Suppressor macrophage (primary cell): ENCODE results near the gene TTC27.
"Not testable (repeated sequence)": the region's sequence is repeated elsewhere in the genome, so short reads cannot be mapped to it uniquely, and the experiment has no call there.

Experiments used
- DNase-seq, 4 experiments: peaks; one replicate each; pipeline ENCODE4 v3.0.0-alpha.2; 2020 to 2022

TTC27 gene

DNA sequence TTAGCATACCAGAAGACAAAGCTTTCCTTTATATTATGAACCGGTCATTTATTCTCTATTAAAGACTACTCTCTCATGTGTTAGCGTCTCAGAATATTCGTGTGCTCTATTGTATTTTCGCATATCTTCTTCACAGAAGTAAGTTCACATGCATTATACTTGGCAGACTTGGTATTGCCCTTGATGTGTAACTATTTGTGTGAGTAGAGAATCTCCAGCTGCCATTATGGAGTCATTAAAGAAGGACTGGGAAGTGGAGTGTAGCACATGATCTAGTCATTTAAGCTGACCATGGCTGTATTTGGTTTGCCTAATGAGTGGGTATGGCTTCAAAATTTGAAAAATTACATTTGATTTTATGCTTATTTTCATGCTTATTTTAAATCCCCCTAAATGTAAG is 92.9 kb downstream of the TTC27 start:
- DNase-seq = no peak

DNA sequence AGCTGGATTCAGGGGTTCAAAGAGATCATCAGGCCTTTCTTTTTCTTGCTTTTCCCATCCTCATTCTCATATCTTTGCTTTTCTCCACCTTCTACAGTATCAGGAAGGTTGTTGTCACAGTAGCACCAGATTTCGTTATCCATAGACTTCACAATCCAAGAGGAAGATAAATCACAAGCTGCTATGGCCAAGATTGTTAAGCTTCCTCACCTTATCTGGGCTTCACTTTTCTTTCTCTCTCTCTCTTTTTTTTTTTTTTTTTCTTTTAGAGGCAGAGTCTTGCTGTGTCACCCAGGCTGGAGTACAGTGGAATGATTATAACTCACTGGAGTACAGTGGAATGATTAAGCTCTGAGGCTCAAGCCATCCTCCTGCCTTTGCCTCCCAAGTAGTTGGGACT is 93.5 kb downstream of the TTC27 start:
- no peak for DNase-seq

DNA sequence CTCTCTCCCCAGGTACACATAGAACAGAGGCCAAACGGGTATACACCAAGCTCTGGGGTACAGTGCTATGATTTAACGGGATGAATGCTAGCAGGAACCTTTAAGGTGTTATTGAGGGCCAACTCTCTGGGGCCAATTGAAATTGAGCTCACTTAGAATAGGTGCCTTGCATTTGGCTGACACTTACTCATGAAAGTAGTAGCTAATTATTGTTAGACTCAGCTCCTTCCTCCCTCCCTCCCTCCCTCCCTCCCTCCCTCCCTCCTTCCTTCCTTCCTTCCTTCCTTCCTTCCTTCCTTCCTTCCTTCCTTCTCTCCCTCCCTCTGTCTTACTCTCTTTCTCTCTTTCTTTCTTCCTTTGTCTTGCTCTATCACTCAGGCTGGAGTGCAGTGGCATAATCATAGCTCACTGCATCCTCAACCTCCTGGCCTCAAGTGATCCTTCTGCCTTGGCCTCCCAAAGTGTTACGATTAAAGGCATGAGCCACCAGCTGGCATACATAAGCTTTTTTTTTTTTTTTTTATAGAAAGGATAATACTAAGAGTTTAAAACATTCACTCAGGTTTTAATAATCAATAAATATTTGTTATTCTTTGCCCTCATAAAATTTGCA is 95.7 kb downstream of the TTC27 start:
- DNase-seq = no peak

DNA sequence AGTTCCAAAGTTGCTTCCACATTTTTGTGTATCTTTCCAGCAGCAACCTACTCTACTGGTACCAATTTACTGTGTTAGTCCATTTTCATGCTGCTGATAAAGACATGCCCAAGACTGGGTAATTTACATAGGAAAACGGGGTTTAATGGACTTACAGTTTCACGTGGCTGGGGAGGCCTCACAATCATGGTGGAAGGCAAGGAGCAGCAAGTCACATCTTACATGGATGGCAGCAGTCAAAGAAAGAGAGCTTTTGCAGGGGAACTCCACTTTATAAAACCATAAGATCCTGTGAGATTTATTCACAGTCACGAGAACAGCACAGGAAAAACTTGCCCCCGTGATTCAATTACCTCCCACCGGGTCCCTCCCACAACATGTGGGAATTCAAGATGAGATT is 98.8 kb downstream of the TTC27 start:
- DNase-seq = not testable (repeated sequence)

DNA sequence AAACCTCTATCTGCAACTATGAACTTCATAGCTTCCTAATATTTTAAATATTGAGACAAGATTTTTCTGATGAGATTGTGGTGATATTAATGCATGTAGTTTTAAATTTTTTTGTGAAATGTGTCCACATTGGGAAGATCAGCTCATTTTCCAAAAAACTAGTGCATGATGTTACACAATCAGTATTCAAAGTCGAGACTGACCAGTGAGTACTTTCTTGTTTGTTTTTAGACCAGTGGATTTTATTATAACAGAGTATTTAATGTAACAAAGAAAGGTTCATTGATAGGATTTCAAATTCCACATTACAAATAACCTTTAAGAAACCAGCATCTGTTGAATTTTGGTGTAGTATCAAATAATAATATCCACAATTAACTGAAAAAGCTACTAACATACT is 99.3 kb downstream of the TTC27 start:
- DNase-seq = no peak

DNA sequence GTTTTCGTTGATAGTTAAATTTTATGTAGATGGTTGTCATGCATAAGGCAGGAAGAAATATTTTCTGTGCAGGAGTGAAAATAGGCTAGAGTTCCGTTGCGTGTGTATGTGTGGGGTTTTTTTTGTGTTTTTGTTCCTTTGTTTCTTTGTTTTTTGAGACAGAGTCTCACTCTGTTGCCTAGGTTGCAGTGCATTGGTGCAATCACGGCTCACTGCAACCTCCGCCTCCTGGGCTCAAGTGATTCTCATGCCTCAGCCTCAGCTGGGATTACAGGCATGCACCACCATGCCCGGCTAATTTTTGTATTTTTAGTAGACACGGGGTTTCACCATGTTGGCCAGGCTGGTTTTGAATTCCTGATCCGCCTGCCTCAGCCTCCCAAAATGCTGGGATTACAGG is 103.1 kb downstream of the TTC27 start:
- not testable (repeated sequence) for DNase-seq

DNA sequence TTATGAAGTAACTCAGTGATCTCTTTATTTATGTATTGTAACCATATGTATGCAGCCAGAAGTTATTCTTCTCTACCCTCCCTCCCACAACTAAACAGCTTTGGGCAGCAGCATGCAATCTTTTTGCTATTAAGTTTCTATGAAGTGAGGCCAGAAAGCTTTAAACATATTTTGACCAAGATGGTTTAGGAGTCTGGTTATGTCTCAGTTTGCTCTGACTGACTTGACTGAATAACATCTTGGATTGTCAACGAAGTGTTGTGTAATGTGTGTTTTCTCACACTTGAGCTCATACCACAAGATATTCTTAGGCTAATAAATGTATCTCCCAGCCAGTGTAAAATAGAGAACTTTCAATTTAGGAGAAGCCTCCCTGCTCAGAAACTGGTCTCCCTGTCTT is 104.3 kb downstream of the TTC27 start:
- no peak for DNase-seq

DNA sequence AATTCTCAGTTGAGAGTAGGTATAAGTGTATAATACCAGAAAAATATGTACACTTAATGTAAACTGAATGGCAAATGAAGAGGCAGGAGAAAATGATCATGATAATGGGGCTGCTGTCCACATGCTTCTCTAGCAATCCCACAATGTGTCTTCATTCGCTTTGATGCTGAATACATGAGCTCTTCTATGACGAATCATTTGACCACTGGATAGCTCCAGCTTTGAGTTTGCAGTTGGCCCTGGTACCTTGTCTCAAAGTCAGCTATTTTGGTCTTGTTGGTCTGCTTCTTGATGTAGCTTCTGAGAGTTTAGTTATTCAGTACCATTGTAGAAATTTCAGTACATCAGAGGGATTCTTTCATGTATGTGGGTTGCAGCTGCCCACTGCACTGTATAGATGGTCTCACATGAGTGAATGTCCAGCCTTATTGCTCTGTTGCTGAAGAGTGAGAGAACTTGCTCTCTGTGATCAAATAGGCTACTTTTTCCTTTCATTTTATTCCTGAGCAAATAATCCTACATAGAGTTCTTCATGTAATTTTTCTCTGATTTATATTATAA is 105.1 kb downstream of the TTC27 start:
- DNase-seq = no peak

DNA sequence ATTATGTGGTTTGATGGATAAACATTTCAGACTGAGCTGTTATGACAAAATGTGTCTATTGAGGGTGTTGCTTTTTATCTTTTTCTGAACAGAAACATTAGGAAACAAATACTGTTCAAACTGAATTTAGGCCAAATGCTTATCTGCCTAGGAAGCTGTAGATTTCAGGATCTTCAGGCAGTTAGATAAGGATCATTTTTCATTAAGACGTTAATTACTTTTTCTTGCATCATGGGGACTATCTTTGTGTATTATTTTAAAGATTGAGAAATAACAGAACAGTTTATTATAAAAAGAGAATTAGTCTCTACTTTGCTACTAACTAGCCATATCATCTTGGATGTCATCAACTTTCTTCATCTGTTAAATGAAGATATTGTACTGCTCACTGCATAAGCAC is 107.5 kb downstream of the TTC27 start:
- DNase-seq = no peak

DNA sequence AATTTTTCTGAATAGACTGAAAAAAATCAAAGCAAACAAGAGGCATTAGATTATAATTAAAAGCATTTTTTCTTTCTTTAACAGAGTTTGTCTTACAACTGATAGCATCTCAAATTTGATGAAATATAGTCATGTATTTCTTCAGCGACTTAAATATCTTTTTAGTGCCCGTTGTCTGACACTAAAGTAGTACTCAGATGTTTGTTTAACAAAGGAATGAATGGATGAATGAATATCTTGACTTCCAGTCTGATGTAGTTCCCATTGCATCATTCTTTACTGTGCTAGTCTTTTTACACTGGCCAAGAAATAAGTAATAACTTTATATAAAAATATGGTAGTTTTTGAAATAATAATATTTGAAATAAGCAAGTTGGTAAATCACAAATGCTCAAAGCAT is 111.1 kb downstream of the TTC27 start:
- DNase-seq = no peak

DNA sequence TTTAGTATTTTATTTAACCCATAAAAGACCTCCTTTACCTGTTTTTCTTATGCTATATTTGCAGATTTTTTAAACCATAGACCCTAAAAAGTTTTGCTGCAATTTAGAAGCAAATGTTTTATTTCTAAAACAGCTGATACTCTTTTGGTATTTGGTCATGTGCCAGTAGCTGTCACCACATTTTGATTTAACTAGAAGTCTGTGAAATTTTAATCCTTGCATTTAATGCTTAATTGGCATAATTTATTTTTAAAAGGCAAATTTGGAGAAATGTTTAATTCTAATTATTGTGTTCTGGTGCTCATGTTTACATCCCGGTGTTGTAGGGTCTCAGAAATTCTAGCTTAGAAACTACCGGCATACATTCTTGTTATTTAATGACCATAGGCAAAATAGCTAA is 111.8 kb downstream of the TTC27 start:
- DNase-seq = no peak

DNA sequence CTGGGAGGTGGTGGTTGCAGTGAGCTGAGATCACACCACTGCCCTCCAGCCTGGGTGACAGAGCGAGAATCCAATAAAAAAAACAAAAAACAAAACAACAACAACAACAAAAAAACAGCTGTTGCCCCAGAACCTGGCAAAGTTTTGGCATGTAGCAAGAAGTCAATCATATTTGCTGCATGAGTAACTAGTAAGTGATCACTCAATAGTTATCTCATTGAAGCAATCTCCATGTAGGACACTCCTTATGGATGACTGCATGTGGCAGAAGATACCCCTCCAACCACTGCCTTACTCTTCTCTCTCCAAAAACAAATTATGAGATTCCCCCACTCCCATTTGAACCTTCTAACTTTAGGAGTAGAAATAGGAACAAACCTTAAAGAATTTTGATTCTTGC is 113.7 kb downstream of the TTC27 start:
- no peak for DNase-seq

DNA sequence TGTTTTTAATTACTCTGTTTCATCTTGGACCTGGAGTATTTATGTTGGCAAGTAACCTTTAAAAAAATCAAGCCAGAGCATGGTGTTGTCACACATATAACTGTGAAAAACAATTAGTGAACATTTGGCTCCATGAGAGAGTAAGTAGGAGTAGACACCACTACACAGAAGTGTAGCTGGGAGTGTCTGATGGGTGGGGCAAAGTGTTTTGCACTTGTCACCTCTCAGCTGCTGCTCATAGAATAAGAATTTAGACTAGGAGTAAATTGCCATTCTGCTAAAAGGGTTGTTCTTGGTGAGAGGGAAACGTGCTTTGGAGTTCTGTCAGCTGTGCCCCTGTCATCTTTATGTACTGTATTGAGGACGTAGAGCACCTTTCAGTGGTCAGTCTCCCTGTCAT is 114.5 kb downstream of the TTC27 start:
- no peak for DNase-seq

DNA sequence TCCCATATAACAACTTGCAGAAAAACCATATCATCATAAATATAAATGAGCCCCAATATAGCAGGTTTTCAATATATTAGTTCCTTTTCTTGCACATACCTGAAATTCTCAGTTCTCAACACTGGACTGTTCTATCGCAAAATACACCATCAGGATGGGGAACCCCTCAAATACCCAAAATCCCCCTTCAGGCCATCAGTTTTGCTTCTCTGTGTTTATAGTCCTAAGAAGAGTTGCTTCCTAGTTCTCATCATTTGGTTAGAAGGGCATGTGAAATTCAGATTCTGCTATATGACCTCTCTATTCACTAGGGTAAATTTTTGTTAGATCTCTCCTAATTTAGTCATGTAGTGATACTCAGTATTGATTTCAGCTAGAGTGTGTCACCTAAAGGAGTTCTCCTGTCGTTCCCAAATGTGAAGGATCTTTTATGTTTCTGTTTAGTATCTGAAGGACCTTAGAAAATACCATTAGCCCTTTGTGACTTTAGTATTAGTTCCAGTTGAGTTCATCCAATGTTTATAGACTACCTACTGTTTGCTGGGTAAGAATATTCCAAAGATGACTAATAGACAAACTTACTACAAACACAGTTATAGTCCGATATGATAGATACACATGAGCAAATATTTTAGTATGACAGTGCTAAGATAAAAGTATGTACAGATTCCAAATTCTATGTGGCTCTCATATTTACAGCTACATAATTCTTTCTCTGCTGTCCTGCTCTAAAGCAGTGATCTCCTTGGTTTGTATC is 115.8 kb downstream of the TTC27 start:
- DNase-seq = no peak

DNA sequence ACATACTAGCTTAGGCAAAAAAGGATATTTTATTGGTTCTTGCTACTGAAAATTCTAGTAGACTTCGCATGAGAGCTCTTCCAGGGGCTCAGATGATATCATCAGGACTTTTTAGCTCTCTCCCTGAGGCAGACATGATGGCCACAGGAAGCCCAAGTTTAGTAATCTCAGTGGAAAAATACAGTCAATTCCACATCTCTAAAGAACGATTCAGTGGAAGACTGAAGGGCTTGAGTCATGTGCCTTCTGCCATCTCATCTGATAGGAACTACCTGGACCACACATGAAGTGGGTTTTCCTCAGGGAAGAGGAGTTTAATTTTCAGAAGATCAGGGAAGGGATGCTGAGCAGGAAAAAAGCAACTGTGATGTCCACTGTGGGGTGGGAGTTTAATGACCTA is 117.3 kb downstream of the TTC27 start:
- DNase-seq = no peak

DNA sequence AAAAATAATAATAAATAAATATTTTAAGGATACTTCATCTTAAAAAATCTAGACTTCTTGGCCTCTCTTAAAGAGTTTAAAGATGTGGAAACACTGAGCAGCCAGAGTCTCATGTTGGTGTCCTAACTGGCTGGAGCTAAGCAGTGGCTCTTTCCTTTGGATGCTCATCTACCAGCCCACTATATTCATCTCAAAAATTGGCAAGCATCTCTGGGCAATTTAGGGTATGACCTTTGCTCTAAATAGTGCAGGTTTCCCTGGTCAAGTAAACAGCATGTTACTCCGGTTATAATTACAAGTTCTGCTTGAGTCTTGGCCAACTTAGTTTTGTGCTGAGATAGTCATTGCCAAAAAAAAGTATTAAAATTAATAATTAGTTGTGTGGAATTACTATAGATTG is 117.8 kb downstream of the TTC27 start:
- DNase-seq = no peak

DNA sequence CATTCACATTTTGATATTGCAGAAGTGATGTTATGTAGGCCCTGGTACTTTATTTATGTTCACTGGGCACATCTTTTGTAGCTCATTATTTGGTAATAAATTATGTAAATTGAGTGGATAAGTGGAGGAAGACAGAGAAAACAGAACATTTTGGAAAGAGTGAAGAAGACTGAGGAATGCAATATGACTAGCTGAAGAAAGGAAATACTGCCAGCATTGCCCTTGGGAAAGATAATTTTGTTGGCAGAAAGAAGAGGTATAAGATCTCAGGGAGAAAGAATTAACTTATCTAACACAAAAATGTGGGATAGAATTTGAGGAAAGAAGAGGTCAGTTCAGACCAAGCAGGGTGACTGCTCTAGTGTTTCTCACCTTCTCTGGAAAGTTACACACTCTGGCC is 118.8 kb downstream of the TTC27 start:
- no peak for DNase-seq

DNA sequence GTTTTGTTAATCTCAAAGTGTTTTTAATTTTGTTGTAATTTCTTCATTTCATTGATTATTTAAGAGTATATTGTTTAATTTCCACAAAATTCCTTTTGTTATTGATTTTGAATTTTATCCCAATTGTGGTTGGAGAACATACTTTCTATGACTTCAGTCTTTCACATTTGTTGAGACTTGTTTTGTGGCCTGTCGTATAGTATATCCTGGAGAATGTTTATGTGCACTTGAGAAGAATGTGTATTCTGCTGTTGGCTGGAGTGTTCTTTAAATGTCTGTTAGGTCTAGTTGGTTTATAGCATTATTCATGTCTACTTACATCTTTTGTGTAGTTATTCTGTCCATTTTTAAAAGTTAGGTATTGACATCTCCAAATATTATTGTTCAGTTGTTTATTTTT is 120.3 kb downstream of the TTC27 start:
- no peak for DNase-seq

DNA sequence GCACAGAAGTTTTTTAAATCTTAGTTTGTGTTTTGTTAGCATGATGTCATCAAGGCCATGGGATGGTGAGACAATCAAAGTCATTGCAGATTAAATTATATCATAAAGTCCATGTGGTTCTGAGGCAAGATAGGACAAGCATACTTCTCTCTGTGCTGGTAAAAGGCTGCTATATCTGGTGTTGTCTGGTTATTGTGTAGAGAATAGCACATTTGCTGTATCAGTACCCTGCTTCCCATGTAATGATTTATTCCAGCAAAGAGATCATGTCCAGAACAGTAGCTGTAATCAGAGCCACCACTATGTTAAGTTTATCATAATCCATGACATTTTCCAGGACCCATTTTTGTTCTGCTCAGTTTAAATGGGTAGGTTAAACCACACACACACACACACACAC is 123.0 kb downstream of the TTC27 start:
- DNase-seq = no peak

DNA sequence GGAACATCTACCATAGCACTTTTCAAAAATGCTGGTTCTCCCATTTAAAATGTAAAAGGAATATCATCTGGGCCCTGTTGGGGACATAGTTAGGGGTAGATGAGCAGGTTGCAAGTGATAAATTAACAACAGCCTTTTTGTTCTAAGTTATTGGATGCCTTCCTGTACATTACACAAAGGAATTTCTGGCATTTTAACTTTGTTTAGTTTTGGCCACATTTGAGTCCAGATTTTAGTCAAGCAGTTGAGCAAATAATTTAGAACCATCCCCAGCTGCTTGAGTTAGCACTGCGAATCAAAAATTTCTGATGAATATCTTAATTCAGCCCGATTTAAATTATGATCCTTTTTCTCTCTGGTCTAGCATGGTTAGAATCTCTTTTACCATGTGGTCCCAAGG is 124.4 kb downstream of the TTC27 start:
- no peak for DNase-seq

DNA sequence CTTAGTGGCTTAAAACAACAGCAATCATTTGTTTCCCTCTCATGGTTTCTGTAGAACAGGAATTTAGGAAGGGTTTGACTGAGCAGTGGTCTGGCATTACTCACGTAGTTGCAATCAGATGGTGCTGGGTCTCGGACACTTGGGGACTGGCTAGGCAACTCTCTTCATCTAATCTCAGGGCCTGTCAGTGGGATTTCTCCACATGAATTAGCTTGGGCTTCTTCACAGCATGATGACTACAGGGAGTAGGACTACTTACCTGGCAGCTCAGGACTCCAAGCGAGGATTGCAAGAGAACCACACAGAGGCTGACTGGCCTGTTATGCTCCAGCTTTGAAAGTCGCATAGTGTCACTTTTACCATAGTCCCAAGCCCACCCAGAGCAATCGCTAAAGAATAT is 125.1 kb downstream of the TTC27 start:
- DNase-seq = no peak

DNA sequence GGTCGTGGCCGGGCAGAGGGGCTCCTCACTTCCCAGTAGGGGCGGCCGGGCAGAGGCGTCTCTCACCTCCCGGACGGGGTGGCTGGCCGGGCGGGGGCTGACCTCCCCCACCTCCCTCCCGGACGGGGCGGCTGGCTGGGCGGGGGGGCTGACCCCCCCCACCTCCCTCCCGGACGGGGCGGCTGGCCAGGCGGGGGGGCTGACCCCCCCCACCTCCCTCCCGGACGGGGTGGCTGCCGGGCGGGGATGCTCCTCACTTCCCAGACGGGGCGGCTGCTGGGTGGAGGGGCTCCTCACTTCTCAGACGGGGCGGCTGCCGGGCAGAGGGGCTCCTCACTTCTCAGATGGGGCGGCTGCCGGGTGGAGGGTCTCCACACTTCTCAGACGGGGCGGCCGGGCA is 126.8 kb downstream of the TTC27 start:
- DNase-seq = not testable (repeated sequence)

DNA sequence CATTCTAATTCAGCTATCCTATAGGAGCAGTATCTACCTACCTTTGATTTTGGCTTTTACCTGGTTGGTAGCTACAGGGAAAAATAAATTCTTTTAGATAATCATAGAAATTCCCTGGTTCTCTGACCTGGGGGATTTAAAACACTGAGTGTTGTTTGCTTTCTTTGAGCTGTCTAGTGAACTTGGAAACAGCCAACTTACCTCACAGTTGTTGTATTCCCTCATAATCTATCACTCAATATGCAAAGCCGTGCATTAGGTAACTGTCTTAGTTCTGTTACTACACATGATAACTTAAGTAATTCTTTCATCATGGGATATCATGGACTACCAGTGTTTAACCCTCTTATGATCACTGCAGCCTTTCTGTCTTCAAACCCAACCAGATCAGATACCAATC is 127.8 kb downstream of the TTC27 start:
- no peak for DNase-seq

DNA sequence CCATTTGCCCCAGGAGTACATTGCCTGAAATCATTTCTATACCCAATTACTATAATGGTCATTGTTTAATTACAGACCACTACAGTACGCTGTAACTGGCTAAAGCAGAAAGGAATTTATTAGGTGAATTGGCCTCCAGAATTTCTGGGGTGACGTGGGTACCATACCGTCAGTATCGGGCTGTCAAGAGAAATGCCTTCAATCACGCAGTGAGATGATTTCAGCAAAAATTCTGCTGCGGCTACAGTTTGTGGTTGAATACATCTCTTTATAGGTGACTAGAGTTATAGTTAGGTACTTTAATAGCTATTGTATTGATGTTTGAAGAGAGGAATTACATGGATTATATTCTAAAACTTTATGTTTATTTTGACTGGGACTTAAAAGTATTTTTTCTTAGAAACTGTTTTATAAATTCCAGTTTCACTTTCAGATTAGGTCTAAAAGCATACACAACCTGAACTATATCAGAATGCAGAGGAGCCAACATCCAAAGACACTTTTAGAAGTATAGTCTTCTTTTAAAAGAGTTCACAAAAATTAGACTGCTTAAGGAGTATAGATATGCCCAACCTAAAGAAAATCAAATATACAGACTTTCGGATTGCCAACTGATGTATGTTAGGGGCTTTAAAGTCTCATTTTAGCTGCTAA is 128.4 kb downstream of the TTC27 start:
- DNase-seq = no peak
